ENCODE measurements around the gene GLIS2.

GRCh38 chr16:4271176-4272113 lies 44.4 kb upstream of the GLIS2 start:
- TF ChIP-seq CTCF (IDR thresholded peaks at IDR 0.05) (no peak), POLR2A (IDR thresholded peaks at IDR 0.05) (peak in 1 of 2 donors; percentile 49), POLR2AphosphoS5 (IDR thresholded peaks at IDR 0.05; ENCODE audit: insufficient read depth in 1 of 2, low read depth in 1 of 2) (peak; percentile 72 to 73)

Data from vagina (tissue), 2 donors.